GM12864 (cell line): ENCODE results near the gene FSIP1.

ENCODE experiments used
- DNase-seq: peaks from one replicate; pipeline ENCODE4 v3.0.0-alpha.2; 2011; ENCODE audit warnings: low read depth
- H3K4me3 ChIP-seq: 2 replicates; pipeline ENCODE4 v1.5.1; 2011; ENCODE audit warnings: mild to moderate bottlenecking, low read depth, low read length, control low read depth
- CTCF ChIP-seq: IDR thresholded peaks from 2 replicates; pipeline ENCODE4 v1.5.1; 2011; ENCODE audit warnings: low read depth, mild to moderate bottlenecking, moderate library complexity, low read length, control low read depth, inconsistent platforms; ENCODE audit errors: missing control alignments

FSIP1 gene

GRCh38 chr15:39573287-39573686, 209.4 kb downstream of the FSIP1 start:
- DNase-seq, result no peak
- TF ChIP-seq CTCF, result no peak
- no peak overlapping the region for H3K4me3 ChIP-seq

- no peak for DNase-seq
- TF ChIP-seq CTCF, result no peak
- H3K4me3 ChIP-seq, result no peak overlapping the region
Observed at GRCh38 chr15:39565851-39566250, 216.8 kb downstream of the FSIP1 start.

- no peak overlapping the region for H3K4me3 ChIP-seq
- TF ChIP-seq CTCF, result no peak
- no peak for DNase-seq
Observed at GRCh38 chr15:39564972-39565665, 217.5 kb downstream of the FSIP1 start.

GRCh38 chr15:39558421-39558820, 224.2 kb downstream of the FSIP1 start:
- DNase-seq, result no peak
- TF ChIP-seq CTCF, result no peak
- H3K4me3 ChIP-seq, result no peak overlapping the region

- no peak for DNase-seq
Observed at GRCh38 chr15:39556461-39556860, 226.2 kb downstream of the FSIP1 start.

GRCh38 chr15:39555885-39556284, 226.8 kb downstream of the FSIP1 start:
- DNase-seq, result no peak
- no peak overlapping the region for H3K4me3 ChIP-seq
- TF ChIP-seq CTCF, result no peak

More at GRCh38 chr15:39556461-39556860, 226.2 kb downstream of the FSIP1 start:
- TF ChIP-seq CTCF, result no peak
- no peak overlapping the region for H3K4me3 ChIP-seq

- no peak for DNase-seq
- no peak overlapping the region for H3K4me3 ChIP-seq
- TF ChIP-seq CTCF, result no peak
Observed at GRCh38 chr15:39554746-39555387, 227.8 kb downstream of the FSIP1 start.
